ENCODE data around the gene PNPLA6. TPM values are rescaled to one million over a fixed set of nuclear protein-coding genes. Genes with fewer than 3 reads are reported as not detected.
A peak's percentile ranks its signal among the peaks of the same experiment; 100 is the strongest.

The PNPLA6 gene
- total and polyA plus RNA-seq, 2 experiments from 2014 or later: 65.0 to 86.6 TPM

DNA sequence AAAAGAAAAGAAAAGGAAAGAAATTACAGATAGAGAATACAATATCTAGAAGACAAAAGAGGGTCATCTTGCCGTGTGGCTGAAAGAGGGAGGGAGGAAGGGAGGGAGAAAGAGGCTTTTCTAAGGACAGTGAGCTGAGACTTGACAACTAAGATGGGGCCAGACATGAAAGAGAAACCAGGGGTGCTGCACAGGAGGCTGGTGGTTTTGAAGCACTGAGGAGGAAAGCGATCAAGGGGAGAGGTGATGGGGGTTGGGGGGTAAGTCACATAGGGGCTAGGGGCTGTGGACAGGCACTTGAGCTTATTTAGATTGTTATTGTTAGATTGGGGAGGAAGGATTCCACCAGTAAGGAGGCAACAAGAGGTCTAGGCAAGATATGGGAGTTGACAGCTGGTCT is 17.3 kb downstream of the PNPLA6 start:
- H3K4me2 ChIP-seq (ENCODE audit: unreplicated experiment): no peak overlapping the region
- H3K27ac ChIP-seq: no peak overlapping the region
- H3K27me3 ChIP-seq (replicated peaks; ENCODE audit: insufficient read depth): no peaks in the 10 kb centered on the region
- TF ChIP-seq EZH2 (IDR thresholded peaks at IDR 0.05; ENCODE audit: insufficient read depth, poor library complexity, severe bottlenecking) (no peak), EZH2phosphoT487 (IDR thresholded peaks at IDR 0.05; ENCODE audit: insufficient read depth, low read depth) (no peak)
- no peaks in the 10 kb centered on the region for H3K79me2 ChIP-seq (ENCODE audit: insufficient read depth)
- no peak for DNase-seq
- no peaks in the 10 kb centered on the region for H3K9me3 ChIP-seq (ENCODE audit: low read depth)
- no peak overlapping the region for H2AFZ ChIP-seq
- H3K9me2 ChIP-seq (ENCODE audit: insufficient read depth): no peaks in the 10 kb centered on the region
- H4K20me1 ChIP-seq (ENCODE audit: insufficient read depth): no peaks in the 10 kb centered on the region
- H3K36me3 ChIP-seq (ENCODE audit: low read depth): 0 out of 2 replicates have a peak, but pooled peaks cover 4% of the 10 kb centered on the region
- in situ Hi-C loops (cut with MboI): no loop called here
- 69 to 75% methylated on average over 2 of the region's 2 CpGs for WGBS, 2 experiments (ENCODE audit: low coverage in 1 of 2, low lambda C conversion rate in 2 of 2, missing lambda C conversion rate in 2 of 2)
- H3F3A ChIP-seq (ENCODE audit: insufficient read depth): no peaks in the 10 kb centered on the region
- H3K4me3 ChIP-seq: no peak overlapping the region
- no peaks in the 10 kb centered on the region for H3K4me1 ChIP-seq (ENCODE audit: insufficient read depth)
- H3K9ac ChIP-seq: no peak overlapping the region

DNA sequence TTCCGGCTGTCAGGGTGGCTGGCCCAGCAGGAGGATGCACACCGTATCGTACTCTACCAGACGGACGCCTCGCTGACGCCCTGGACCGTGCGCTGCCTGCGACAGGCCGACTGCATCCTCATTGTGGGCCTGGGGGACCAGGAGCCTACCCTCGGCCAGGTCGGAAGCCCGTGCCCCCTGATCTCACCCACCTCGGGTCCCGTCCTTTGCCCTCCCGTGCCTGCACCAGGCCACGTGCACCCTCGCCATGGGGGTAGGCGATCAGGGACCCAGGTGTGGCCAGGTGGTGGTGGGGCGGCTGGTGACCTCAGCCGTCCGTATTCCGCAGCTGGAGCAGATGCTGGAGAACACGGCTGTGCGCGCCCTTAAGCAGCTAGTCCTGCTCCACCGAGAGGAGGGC is 19.0 kb downstream of the PNPLA6 start:
- H3K4me3 ChIP-seq: no peak overlapping the region
- DNase-seq: no peak
- H3K79me2 ChIP-seq (ENCODE audit: insufficient read depth): no peaks in the 10 kb centered on the region
- H2AFZ ChIP-seq: no peak overlapping the region
- H3K4me2 ChIP-seq (ENCODE audit: unreplicated experiment): no peak overlapping the region
- TF ChIP-seq EZH2phosphoT487 (IDR thresholded peaks at IDR 0.05; ENCODE audit: insufficient read depth, low read depth) (no peak), EZH2 (IDR thresholded peaks at IDR 0.05; ENCODE audit: insufficient read depth, poor library complexity, severe bottlenecking) (no peak)
- in situ Hi-C loops (cut with MboI): no loop called here
- H3K9me3 ChIP-seq (ENCODE audit: low read depth): no peaks in the 10 kb centered on the region
- no peaks in the 10 kb centered on the region for H3K4me1 ChIP-seq (ENCODE audit: insufficient read depth)
- H3K9ac ChIP-seq: no peak overlapping the region
- peaks cover 8% of the 10 kb centered on the region; the same call in 1 of the 2 replicates for H3K36me3 ChIP-seq (ENCODE audit: low read depth)
- H3F3A ChIP-seq (ENCODE audit: insufficient read depth): no peaks in the 10 kb centered on the region
- no peak overlapping the region for H3K27ac ChIP-seq
- no peaks in the 10 kb centered on the region for H3K27me3 ChIP-seq (replicated peaks; ENCODE audit: insufficient read depth)
- H3K9me2 ChIP-seq (ENCODE audit: insufficient read depth): no peaks in the 10 kb centered on the region
- WGBS, 2 experiments (ENCODE audit: low coverage in 1 of 2, low lambda C conversion rate in 2 of 2, missing lambda C conversion rate in 2 of 2): 85 to 92% methylated on average over 13 to 28 of the region's 28 CpGs
- no peaks in the 10 kb centered on the region for H4K20me1 ChIP-seq (ENCODE audit: insufficient read depth)

DNA sequence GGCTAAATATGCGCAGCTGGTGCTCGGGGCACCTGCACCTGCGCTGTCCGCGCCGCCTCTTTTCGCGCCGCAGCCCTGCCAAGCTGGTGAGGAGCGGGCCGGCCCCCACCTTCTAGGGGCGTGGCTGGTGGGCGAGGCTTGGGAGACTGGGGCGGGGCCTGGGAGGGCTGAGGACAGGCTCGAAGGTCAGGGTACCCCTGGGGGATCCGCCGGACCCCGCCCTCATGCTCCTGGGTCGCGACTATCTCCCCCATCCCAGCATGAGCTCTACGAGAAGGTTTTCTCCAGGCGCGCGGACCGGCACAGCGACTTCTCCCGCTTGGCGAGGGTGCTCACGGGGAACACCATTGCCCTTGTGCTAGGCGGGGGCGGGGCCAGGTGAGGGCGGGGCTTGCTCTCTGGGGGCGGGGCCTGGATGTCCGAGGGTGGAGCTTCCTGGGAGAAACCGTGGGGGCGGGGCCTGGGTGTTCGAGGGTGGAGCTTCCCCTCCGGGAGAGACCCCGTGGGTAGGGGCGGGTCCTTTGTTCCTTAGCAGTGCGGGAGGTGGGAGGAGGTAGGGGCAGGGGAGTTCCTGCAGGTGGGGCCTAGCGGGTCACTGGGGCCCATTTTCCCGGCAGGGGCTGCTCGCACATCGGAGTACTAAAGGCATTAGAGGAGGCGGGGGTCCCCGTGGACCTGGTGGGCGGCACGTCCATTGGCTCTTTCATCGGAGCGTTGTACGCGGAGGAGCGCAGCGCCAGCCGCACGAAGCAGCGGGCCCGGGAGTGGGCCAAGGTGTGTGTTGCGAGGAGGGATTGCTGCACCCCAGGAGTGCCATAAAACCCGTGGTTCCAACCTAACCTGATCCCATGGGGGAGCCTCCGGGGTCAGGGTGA is 19.7 kb downstream of the PNPLA6 start:
- 75 to 91% methylated on average over 23 to 62 of the region's 62 CpGs for WGBS, 2 experiments (ENCODE audit: low coverage in 1 of 2, low lambda C conversion rate in 2 of 2, missing lambda C conversion rate in 2 of 2)
- TF ChIP-seq EZH2phosphoT487 (IDR thresholded peaks at IDR 0.05; ENCODE audit: insufficient read depth, low read depth) (no peak), EZH2 (IDR thresholded peaks at IDR 0.05; ENCODE audit: insufficient read depth, poor library complexity, severe bottlenecking) (no peak)

DNA sequence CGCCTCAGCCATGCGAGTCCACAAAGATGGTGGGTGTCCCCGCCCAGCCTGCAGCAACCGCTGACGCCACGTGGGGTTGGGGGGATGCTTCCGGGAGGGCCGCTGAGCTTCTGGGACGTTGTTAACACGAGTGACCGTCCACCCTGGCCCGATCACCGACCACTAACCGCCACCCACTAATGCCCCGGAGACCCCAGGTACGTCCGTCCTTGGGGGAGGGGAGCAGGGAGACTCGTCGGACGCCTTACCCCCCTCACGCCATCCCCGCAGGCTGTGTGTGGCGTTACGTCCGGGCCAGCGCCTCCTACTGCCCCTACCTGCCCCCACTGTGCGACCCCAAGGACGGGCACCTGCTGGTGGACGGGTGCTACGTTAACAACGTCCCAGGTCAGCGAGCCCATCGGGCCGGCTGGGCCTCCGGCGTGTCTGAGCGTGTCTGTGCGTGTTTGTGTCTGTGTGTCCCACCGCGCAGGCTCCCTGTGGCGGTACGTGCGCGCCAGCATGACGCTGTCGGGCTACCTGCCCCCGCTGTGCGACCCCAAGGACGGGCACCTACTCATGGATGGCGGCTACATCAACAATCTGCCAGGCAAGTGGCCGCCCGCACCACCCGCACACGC is 21.3 kb downstream of the PNPLA6 start:
- in situ Hi-C loops (cut with MboI): no loop called here
- no peak for TF ChIP-seq EZH2phosphoT487 (IDR thresholded peaks at IDR 0.05; ENCODE audit: insufficient read depth, low read depth)
- no peak for TF ChIP-seq EZH2 (IDR thresholded peaks at IDR 0.05; ENCODE audit: insufficient read depth, poor library complexity, severe bottlenecking)
- Histone ChIP-seq H3K4me3 (no peak overlapping the region), H3K79me2 (ENCODE audit: insufficient read depth) (no peaks in the 10 kb centered on the region), H3K9me2 (ENCODE audit: insufficient read depth) (no peaks in the 10 kb centered on the region), H3K9me3 (ENCODE audit: low read depth) (no peaks in the 10 kb centered on the region), H3K4me1 (ENCODE audit: insufficient read depth) (no peaks in the 10 kb centered on the region), H3K27ac (no peak overlapping the region), H3F3A (ENCODE audit: insufficient read depth) (no peaks in the 10 kb centered on the region), H3K9ac (no peak overlapping the region), H2AFZ (no peak overlapping the region), H3K4me2 (ENCODE audit: unreplicated experiment) (no peak overlapping the region), H3K27me3 (replicated peaks; ENCODE audit: insufficient read depth) (no peaks in the 10 kb centered on the region), H3K36me3 (ENCODE audit: low read depth) (peaks cover 4% of the 10 kb centered on the region; the same call in 1 of the 2 replicates), H4K20me1 (ENCODE audit: insufficient read depth) (no peaks in the 10 kb centered on the region)
- WGBS, 2 experiments (ENCODE audit: low coverage in 1 of 2, low lambda C conversion rate in 2 of 2, missing lambda C conversion rate in 2 of 2): 96 to 97% methylated on average over 41 to 54 of the region's 54 CpGs
- no peak for DNase-seq

More for the DNA sequence above, 19.7 kb downstream of the PNPLA6 start:
- Histone ChIP-seq H4K20me1 (ENCODE audit: insufficient read depth) (no peaks in the 10 kb centered on the region), H3K4me2 (ENCODE audit: unreplicated experiment) (no peak overlapping the region), H3K79me2 (ENCODE audit: insufficient read depth) (no peaks in the 10 kb centered on the region), H3K36me3 (ENCODE audit: low read depth) (peaks cover 8% of the 10 kb centered on the region; the same call in 1 of the 2 replicates), H2AFZ (no peak overlapping the region), H3K27ac (no peak overlapping the region), H3K9me2 (ENCODE audit: insufficient read depth) (no peaks in the 10 kb centered on the region), H3K4me3 (no peak overlapping the region), H3K9me3 (ENCODE audit: low read depth) (no peaks in the 10 kb centered on the region), H3K9ac (no peak overlapping the region), H3K4me1 (ENCODE audit: insufficient read depth) (no peaks in the 10 kb centered on the region), H3K27me3 (replicated peaks; ENCODE audit: insufficient read depth) (no peaks in the 10 kb centered on the region), H3F3A (ENCODE audit: insufficient read depth) (no peaks in the 10 kb centered on the region)
- in situ Hi-C loops (cut with MboI): no loop called here
- DNase-seq: peak; percentile 56

Measured in GM23248 (cell line).